ENCODE data around the gene EXD3. TPM values are rescaled to one million over a fixed set of nuclear protein-coding genes. Genes with fewer than 3 reads are reported as not detected.
A peak's percentile ranks its signal among the peaks of the same experiment; 100 is the strongest.

Gene EXD3
- total RNA-seq, 2 donors from 2014 or later, result 5.9 to 6.0 TPM

DNA sequence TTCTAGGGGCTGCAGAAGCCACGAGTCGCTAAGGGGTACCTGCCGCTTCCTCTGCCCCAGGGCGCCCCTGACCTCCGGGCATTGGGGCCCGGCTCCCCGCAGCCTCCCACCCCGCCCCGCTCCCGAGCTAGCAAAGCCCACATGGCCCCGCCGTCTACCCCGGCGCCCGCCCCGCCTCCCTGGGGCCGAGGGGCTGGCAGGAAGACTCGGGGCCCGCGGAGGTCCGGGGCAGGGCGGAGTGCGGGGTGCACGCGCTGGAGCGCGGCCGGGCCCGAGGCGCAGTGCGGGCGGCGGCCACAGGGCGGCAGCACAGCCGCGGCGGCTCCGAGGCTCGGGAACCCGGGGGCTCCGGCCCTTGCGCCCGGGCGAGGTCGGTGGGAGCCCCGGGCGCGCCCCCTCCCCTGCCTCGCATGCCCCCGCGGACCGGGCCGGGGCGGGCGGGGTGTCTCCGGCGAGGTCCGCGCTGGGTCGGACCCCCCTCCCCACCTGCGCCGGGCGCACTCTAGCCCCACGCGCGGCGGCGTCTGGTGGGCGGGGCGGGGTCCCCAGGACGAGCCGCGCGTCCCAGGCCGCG lies 127.6 kb downstream of the EXD3 start:
- H3K9me3 ChIP-seq, result peaks cover 0 to 4% of the 10 kb centered on the region in 2 donors
- no peak for DNase-seq (ENCODE audit: low spot score)
- TF ChIP-seq, protein P1, sequence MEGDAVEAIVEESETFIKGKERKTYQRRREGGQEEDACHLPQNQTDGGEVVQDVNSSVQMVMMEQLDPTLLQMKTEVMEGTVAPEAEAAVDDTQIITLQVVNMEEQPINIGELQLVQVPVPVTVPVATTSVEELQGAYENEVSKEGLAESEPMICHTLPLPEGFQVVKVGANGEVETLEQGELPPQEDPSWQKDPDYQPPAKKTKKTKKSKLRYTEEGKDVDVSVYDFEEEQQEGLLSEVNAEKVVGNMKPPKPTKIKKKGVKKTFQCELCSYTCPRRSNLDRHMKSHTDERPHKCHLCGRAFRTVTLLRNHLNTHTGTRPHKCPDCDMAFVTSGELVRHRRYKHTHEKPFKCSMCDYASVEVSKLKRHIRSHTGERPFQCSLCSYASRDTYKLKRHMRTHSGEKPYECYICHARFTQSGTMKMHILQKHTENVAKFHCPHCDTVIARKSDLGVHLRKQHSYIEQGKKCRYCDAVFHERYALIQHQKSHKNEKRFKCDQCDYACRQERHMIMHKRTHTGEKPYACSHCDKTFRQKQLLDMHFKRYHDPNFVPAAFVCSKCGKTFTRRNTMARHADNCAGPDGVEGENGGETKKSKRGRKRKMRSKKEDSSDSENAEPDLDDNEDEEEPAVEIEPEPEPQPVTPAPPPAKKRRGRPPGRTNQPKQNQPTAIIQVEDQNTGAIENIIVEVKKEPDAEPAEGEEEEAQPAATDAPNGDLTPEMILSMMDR (IDR thresholded peaks at IDR 0.05), result peak; percentile 67 to 83
- peak overlapping the region; percentile 36 to 43 for H3K4me3 ChIP-seq
- peak overlapping the region; percentile 79 to 83 for H3K27ac ChIP-seq
- no peaks in the 10 kb centered on the region for H3K36me3 ChIP-seq
- peaks cover 0 to 49% of the 10 kb centered on the region in 2 donors for H3K4me1 ChIP-seq
- H3K27me3 ChIP-seq, result peaks cover 0 to 7% of the 10 kb centered on the region in 2 donors

DNA sequence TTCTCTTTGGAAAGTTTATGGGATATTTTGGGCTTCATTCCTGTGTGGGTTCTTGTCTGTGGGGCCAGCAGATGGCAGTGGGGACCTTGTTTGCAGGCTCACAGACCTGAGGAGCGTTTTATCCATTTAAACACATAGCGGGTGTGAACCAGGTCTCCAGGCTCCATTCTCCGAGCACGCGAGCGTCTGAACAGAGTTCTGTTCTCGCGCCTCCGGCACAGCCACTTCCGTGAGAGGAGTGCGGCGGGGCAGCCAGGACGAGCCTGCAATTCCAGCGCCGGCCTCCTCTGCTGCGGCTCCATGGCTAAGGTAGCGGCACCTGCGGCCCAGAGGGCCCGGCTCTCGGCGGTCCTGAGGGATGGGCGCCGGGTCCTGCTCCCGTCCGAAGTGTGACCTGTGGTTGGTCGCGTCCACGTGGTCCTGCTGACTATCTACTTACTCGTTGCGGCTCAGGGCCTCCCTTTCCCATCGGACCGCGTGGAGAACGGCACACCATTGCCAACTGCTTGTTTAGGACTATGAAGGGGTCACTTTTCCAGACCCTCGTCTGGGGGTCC lies 128.2 kb downstream of the EXD3 start:
- peaks cover 0 to 44% of the 10 kb centered on the region in 2 donors for H3K4me1 ChIP-seq
- H3K27ac ChIP-seq, result no peak overlapping the region
- H3K36me3 ChIP-seq, result no peaks in the 10 kb centered on the region
- TF ChIP-seq, protein P1 (IDR thresholded peaks at IDR 0.05), result peak in 1 of 2 donors; percentile 34
- DNase-seq (ENCODE audit: low spot score), result no peak
- peak overlapping the region; percentile 7 to 43 for H3K4me3 ChIP-seq
- H3K27me3 ChIP-seq, result peaks cover 0 to 5% of the 10 kb centered on the region in 2 donors
- H3K9me3 ChIP-seq, result peaks cover 0 to 4% of the 10 kb centered on the region in 2 donors

DNA sequence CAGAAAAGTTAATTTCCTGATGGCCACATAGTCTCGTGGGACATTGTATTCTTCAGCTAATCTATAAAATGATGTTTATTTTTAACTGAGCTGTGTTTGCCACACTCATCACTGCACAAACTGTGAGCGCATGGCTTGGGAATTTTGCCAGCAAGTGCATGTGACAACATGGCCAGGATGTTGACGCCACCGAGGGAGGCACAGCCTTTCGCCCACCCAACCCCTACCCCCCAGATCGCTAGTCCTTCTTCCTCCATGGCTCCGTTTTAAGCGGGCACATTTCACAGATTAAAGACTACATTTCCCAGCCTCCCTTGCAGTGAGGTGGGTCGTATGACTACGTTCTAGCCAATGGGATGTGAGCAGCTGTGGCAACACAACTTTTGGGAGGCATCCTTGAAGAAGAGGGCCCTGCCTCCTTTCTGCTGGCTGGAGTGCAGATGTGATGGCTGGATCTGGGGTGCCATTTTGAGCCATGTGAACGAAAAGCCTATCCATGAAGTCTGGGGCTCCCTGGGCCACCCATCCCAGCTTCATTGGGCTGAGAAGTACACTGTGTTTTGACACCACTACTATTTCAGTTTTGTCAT lies 128.8 kb downstream of the EXD3 start:
- Histone ChIP-seq H3K27me3 (peaks cover 0 to 5% of the 10 kb centered on the region in 2 donors), H3K27ac (no peak overlapping the region)

DNA sequence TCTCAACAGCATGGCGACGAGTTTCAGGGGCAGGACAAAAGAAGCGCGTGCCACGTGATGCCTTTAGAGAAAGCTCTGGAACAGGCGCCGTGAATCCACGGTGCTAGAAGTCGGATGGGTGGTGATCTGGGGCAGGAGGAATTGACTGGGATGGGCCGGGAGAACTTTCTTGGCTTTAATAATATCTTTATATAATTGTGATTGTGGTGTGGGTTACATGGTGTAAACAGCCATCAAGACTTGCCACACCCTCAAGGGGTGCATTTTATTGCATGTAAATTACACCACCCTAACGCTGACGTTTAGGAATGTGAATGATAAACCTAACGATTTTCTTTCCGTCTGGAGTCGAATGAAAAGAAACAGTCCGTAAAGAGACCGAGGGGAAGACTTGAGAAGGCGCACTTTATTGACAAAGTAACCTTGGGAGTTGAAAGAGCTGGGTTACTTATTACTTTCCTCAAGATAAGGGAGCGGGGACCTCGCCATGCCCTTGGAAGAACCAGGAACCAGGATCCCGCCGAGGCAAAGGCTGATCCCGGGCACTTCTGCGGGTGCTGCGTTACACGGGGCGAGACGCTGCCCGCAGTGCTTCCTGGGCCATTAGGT lies 129.4 kb downstream of the EXD3 start:
- no peaks in the 10 kb centered on the region for H3K36me3 ChIP-seq
- DNase-seq (ENCODE audit: low spot score), result no peak
- H3K4me3 ChIP-seq, result no peak overlapping the region
- H3K4me1 ChIP-seq, result peaks cover 0 to 34% of the 10 kb centered on the region in 2 donors
- H3K27ac ChIP-seq, result no peak overlapping the region
- peaks cover 0 to 4% of the 10 kb centered on the region in 2 donors for H3K9me3 ChIP-seq
- TF ChIP-seq, protein P1 (IDR thresholded peaks at IDR 0.05), result no peak
- peaks cover 0 to 5% of the 10 kb centered on the region in 2 donors for H3K27me3 ChIP-seq

More for the DNA sequence above, 128.8 kb downstream of the EXD3 start:
- Histone ChIP-seq H3K36me3 (no peaks in the 10 kb centered on the region), H3K4me1 (peaks cover 0 to 38% of the 10 kb centered on the region in 2 donors), H3K9me3 (peaks cover 0 to 4% of the 10 kb centered on the region in 2 donors), H3K4me3 (no peak overlapping the region)
- no peak for DNase-seq (ENCODE audit: low spot score)
- TF ChIP-seq, protein P1 (IDR thresholded peaks at IDR 0.05), result no peak

DNA sequence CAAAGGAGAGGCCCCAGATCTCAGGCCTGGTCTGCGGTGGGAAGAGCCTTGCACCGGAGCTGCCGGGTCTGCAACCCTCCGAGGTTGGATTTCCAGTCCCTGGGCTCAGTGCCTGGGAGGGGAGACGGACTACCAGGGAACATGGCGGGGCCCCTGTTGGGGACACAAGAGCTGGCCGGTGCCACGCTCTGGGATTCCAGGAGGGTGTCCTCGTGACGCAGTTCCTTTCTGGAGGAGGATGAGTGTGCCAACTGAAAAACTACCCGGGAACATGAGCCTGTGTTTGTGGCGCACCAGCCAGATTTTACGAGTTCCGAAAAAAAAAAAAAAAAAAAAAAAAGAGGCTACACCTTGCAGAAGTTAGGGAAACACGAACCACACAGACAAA lies 129.9 kb downstream of the EXD3 start:
- Histone ChIP-seq H3K9me3 (peaks cover 0 to 4% of the 10 kb centered on the region in 2 donors), H3K36me3 (no peaks in the 10 kb centered on the region), H3K4me1 (peaks cover 0 to 29% of the 10 kb centered on the region in 2 donors), H3K27me3 (peaks cover 0 to 5% of the 10 kb centered on the region in 2 donors), H3K27ac (no peak overlapping the region), H3K4me3 (no peak overlapping the region)
- TF ChIP-seq, protein P1 (IDR thresholded peaks at IDR 0.05), result no peak
- DNase-seq (ENCODE audit: low spot score), result no peak

All from right atrium auricular region (tissue), 2 donors.